AG10803 (cell line): ENCODE data around the gene SMC1B.
A peak's percentile ranks its signal among the peaks of the same experiment; 100 is the strongest.
"Not testable (repeated sequence)": the region's sequence is repeated elsewhere in the genome, so short reads cannot be mapped to it uniquely, and the experiment has no call there.

Experiments
- DNase-seq: peaks from one replicate; pipeline ENCODE4 v3.0.0; 2010; ENCODE audit warnings: low read depth
- H3K4me3 ChIP-seq: 2 replicates; pipeline ENCODE4 v1.5.1; 2011; ENCODE audit warnings: mild to moderate bottlenecking, low read length, control low read depth
- TF ChIP-seq, protein P1 (sequence below): conservative IDR thresholded peaks from 2 replicates; pipeline ENCODE4 v1.5.1; 2011; ENCODE audit warnings: mild to moderate bottlenecking, low read length, control low read depth, inconsistent platforms

SMC1B gene

DNA sequence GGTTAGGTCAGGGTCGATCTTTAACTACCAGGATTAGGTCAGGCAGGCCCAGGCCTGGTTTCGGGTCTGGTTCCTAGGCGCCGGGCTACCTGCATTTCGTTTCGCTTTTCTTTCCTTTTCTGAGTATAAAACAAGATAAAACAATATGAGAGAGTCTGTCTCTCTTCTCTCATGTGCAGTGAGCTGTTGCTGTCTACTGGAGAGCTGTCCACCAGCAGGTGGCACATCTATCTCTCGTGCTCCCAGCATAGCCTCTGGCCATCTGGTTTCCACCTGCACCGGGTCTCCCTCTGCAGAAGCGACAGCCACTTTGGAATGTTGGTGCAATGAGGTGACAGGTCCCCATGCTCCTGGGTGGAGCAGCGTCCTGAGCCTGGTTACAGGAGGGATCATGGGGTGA, 27.7 kb upstream of the SMC1B start:
- no peak overlapping the region for H3K4me3 ChIP-seq
- TF ChIP-seq, protein P1, sequence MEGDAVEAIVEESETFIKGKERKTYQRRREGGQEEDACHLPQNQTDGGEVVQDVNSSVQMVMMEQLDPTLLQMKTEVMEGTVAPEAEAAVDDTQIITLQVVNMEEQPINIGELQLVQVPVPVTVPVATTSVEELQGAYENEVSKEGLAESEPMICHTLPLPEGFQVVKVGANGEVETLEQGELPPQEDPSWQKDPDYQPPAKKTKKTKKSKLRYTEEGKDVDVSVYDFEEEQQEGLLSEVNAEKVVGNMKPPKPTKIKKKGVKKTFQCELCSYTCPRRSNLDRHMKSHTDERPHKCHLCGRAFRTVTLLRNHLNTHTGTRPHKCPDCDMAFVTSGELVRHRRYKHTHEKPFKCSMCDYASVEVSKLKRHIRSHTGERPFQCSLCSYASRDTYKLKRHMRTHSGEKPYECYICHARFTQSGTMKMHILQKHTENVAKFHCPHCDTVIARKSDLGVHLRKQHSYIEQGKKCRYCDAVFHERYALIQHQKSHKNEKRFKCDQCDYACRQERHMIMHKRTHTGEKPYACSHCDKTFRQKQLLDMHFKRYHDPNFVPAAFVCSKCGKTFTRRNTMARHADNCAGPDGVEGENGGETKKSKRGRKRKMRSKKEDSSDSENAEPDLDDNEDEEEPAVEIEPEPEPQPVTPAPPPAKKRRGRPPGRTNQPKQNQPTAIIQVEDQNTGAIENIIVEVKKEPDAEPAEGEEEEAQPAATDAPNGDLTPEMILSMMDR: peak; percentile 94
- peak; percentile 69 for DNase-seq

DNA sequence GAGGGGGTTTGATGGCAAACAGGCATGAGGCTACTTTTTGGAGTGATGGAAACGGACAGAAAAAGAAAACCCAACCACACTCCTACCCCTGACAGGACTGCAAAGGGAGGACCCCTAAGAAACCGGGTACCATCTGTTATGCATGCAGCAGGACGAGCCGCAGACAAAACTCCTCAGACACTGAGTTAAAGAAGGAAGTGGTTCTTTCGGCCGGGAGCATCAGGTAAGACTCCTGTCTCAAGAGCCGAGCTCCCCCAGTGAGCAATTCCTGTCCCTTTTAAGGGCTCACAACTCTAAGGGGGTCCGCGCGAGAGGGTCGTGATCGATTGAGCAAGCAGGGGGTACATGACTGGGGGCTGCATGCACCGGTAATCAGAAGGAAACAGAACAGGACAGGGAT, 27.3 kb upstream of the SMC1B start:
- not testable (repeated sequence) for H3K4me3 ChIP-seq

GRCh38 chr22:45438336-45438735, 24.9 kb upstream of the SMC1B start:
- H3K4me3 ChIP-seq: no peak overlapping the region
- DNase-seq: no peak
- TF ChIP-seq, protein P1: no peak

More for the DNA sequence above, 27.3 kb upstream of the SMC1B start:
- DNase-seq: not testable (repeated sequence)

DNA sequence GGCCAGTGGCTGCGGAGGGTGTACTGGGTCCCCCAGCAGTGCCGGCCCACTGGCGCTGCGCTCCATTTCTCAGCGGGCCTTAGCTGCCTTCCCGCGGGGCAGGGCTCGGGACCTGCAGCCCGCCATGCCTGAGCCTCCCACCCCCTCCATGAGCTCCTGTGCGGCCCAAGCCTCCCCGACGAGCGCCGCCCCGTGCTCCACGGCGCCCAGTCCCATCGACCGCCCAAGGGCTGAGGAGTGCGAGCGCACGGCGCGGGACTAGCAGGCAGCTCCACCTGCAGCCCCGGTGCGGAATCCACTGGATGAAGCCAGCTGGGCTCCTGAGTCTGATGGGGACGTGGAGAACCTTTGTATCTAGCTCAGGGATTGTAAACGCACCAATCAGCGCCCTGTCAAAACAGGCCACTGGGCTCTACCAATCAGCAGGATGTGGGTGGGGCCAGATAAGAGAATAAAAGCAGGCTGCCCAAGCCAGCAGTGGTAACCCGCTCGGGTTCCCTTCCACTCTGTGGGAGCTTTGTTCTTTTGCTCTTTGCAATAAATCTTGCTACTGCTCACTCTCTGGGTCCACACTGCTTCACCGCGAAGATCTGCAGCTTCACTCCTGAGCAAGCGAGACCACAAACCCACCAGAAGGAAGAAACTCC, 23.6 kb upstream of the SMC1B start:
- DNase-seq, H3K4me3 ChIP-seq: not testable (repeated sequence)

DNA sequence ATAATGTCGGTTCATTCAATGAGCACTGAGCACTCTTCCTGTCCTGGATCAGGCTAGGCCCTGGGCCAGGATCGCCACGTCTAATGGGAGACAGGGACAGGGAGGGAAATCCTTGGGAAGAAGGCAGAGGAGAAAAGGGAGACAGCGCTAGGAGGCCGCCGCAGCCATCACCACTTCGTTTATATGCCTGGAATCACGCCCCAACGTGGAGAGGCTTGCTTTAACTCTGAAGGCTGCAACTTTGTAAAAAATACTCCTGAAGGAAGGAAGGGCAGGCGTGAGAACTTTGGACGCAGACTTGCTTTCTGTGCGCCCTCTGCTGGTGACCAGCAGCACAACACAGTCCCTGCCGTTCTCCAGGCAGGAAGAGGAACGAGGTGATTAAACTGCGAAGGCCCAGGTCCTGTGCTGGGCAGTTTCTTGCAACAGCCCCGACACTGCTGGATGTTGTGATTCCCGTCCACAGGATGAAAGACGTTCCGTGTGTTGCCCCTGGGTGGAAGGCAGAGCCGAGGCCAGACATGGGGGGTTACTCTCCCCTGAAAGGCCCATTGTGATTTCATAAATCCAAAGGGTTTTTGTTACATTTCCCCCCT, 22.2 kb upstream of the SMC1B start:
- peak; percentile 89 for DNase-seq
- no peak overlapping the region; the same call in 1 of the 2 replicates for H3K4me3 ChIP-seq
- TF ChIP-seq, protein P1: peak; percentile 98

DNA sequence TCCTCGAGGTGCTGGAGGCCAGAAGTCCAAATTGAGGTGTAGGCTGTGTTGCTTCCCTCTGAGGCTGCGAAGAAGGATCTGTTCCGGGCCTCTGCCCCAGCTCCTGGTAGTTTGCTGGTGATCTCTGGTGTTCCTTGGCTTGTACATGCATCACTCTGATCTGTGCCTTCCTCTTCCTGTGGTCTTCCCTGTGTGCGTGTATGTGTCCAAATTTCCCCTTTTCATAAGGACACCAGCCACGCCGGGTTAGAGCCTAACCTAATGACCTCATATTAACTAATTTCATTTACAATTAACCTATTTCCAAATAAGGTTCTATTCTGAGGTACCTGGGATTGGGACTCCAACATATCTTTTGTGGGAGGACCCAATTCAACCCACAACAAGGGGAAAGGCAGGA, 21.6 kb upstream of the SMC1B start:
- no peak for DNase-seq
- no peak overlapping the region for H3K4me3 ChIP-seq
- TF ChIP-seq, protein P1: no peak

DNA sequence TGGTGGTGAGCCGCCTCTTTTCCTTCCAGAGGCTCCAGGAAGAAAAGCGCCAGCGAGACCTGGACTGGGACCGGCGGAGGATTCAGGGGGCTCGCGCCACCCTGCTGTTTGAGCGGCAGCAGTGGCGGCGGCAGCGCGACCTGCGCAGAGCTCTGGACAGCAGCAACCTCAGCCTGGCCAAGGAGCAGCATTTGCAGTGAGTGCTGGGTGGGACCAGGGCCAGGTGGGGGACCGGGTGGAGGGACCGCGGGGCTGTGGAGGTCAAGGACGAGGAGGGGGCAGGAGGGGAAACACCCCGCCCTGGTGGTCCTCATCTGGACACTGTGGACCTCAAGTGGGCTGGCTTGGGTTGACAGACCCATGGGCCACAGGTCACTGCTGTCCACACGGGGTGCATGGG, 17.5 kb upstream of the SMC1B start:
- H3K4me3 ChIP-seq: no peak overlapping the region
- DNase-seq: no peak
- TF ChIP-seq, protein P1: no peak

DNA sequence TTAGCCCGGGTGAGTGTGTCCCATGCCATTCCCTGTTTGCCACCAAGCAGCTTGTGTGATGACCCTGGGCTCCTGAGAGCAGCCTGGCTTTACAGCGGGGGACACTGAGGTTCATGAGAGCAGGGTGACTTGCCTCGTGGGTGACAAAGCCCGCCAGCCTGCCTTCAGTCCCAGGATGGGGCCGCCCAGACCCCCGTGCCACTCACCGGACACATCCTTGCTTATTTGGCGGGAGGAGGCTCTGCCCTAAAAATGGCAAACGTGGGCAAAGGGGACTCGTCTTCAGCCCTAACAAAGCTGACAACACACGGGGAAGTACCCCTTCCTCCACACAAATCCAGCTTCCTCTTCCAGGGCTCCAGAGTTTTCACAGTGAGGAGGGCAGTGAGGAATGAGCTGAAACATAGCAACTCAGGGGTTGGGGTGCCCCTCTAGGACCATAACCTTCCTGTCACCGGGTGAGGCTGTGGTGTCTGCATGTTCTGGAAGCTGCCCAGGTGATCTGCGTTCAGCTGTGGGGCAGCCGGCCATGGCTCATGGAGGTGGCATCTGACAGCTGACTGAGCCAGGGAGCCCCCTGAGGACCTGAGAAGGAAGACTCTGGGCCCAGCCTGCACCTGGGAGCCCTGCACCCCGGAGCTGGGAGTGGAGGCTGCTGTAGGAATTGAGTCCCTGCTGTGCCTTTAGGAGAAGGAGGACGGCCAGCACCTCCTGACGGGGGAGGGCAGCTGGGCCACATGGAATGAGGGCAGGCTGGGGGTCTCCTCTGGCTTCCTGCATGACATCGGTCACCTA, 16.8 kb upstream of the SMC1B start:
- TF ChIP-seq, protein P1: no peak
- no peak for DNase-seq
- H3K4me3 ChIP-seq: no peak overlapping the region
